ENCODE measurements around the gene TMEM44. TPM values are rescaled to one million over a fixed set of nuclear protein-coding genes. Genes with fewer than 3 reads are reported as not detected.
A peak's percentile ranks its signal among the peaks of the same experiment; 100 is the strongest.

Gene TMEM44
- total RNA-seq, 1 donor from 2014 or later: 35.3 TPM

DNA sequence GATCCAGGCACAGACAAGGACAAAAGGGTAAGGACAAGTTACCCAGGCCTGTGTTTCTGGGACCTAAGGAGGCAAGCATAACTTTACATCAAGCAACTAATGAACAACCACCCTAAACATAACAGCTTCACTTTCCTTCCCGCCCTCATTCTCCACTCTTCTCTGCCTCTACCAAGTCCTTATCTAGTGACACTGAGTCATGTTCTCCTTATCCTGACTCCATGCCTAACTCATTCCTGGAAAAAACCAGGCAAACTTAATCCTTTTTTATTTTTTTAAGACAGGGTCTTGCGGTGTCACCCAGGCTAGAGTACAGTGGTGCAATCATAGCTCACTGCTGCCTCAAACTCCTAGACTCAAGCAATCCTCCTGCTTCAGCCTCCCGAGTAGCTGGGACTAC is 44.5 kb downstream of the TMEM44 start:
- peaks cover 9% of the 10 kb centered on the region for H3K27me3 Mint-ChIP-seq (ENCODE audit: unreplicated experiment)
- no peak overlapping the region for H3K27ac Mint-ChIP-seq (ENCODE audit: unreplicated experiment)
- TF ChIP-seq CTCF (IDR thresholded peaks at IDR 0.05; ENCODE audit: partially characterized antibody, unreplicated experiment): no peak
- peaks cover 3% of the 10 kb centered on the region for H3K4me1 Mint-ChIP-seq (ENCODE audit: low read depth, unreplicated experiment)
- H3K4me3 Mint-ChIP-seq (ENCODE audit: unreplicated experiment): no peak overlapping the region
- H3K36me3 Mint-ChIP-seq (ENCODE audit: unreplicated experiment): no peaks in the 10 kb centered on the region
- peaks cover 4% of the 10 kb centered on the region for H3K9me3 Mint-ChIP-seq (ENCODE audit: unreplicated experiment)
- no peak for DNase-seq

DNA sequence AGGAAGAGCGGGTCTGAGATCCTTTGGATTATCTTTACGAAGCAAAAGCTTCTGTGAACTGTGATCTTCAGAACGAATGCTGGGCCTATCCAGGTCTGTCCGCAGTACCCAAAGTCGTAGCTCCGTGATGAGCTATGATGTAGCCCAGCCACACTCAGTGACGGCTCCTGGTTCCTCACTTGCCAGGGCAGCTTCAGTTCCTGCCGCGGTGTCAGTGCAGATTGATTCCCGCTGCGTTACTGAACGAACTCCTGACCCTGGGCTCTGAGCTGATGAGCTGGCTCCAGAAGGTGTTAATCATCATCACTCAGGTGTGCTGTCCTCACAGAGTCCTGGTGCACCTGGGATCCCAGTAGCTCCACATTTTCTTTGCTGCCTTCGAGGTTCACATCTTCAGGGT is 45.0 kb downstream of the TMEM44 start:
- Mint-ChIP-seq H3K36me3 (ENCODE audit: unreplicated experiment) (no peaks in the 10 kb centered on the region), H3K27me3 (ENCODE audit: unreplicated experiment) (peaks cover 9% of the 10 kb centered on the region), H3K27ac (ENCODE audit: unreplicated experiment) (no peak overlapping the region), H3K9me3 (ENCODE audit: unreplicated experiment) (peaks cover 4% of the 10 kb centered on the region), H3K4me1 (ENCODE audit: low read depth, unreplicated experiment) (peaks cover 3% of the 10 kb centered on the region), H3K4me3 (ENCODE audit: unreplicated experiment) (no peak overlapping the region)
- DNase-seq: no peak
- TF ChIP-seq CTCF (IDR thresholded peaks at IDR 0.05; ENCODE audit: partially characterized antibody, unreplicated experiment): no peak

DNA sequence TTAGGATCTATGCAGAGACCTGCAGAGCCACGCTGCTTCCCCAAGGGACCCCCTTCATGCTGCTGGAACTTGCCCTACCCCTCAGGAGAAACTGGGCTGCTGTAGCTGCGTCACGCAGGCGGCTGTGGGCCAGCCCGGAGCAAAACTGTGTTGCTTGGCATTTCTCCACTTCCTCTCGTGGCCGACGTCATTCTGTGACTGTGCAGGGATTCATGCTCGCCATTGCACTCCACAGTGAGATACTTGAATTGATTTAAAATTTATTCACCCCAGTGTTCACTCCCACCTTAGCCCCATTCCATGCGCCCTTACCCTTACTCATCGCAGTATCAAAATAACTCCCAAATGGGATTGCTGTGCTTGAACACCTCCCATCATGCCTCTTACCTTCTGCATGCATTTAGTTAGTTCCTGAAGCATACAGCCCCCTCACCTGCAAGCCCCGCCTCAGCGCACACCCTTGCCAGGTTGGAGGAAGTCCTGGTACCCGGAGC is 45.7 kb downstream of the TMEM44 start:
- Mint-ChIP-seq H3K27me3 (ENCODE audit: unreplicated experiment) (peaks cover 9% of the 10 kb centered on the region), H3K4me3 (ENCODE audit: unreplicated experiment) (no peak overlapping the region), H3K36me3 (ENCODE audit: unreplicated experiment) (no peaks in the 10 kb centered on the region), H3K27ac (ENCODE audit: unreplicated experiment) (peak overlapping the region; percentile 5), H3K9me3 (ENCODE audit: unreplicated experiment) (peaks cover 4% of the 10 kb centered on the region), H3K4me1 (ENCODE audit: low read depth, unreplicated experiment) (peaks cover 3% of the 10 kb centered on the region)
- TF ChIP-seq CTCF (IDR thresholded peaks at IDR 0.05; ENCODE audit: partially characterized antibody, unreplicated experiment): no peak
- no peak for DNase-seq

- DNase-seq: no peak
- H3K9me3 Mint-ChIP-seq (ENCODE audit: unreplicated experiment): peaks cover 4% of the 10 kb centered on the region
- peak overlapping the region; percentile 13 for H3K27ac Mint-ChIP-seq (ENCODE audit: unreplicated experiment)
- H3K27me3 Mint-ChIP-seq (ENCODE audit: unreplicated experiment): peaks cover 11% of the 10 kb centered on the region
- peaks cover 3% of the 10 kb centered on the region for H3K4me1 Mint-ChIP-seq (ENCODE audit: low read depth, unreplicated experiment)
- TF ChIP-seq CTCF (IDR thresholded peaks at IDR 0.05; ENCODE audit: partially characterized antibody, unreplicated experiment): no peak
- H3K36me3 Mint-ChIP-seq (ENCODE audit: unreplicated experiment): no peaks in the 10 kb centered on the region
- peak overlapping the region; percentile 1 for H3K4me3 Mint-ChIP-seq (ENCODE audit: unreplicated experiment)
Measured at GRCh38 chr3:194586836-194587235, 46.4 kb downstream of the TMEM44 start.

- TF ChIP-seq CTCF (IDR thresholded peaks at IDR 0.05; ENCODE audit: partially characterized antibody, unreplicated experiment): no peak
- peaks cover 11% of the 10 kb centered on the region for H3K27me3 Mint-ChIP-seq (ENCODE audit: unreplicated experiment)
- H3K9me3 Mint-ChIP-seq (ENCODE audit: unreplicated experiment): peaks cover 4% of the 10 kb centered on the region
- H3K4me1 Mint-ChIP-seq (ENCODE audit: low read depth, unreplicated experiment): peaks cover 3% of the 10 kb centered on the region
- no peaks in the 10 kb centered on the region for H3K36me3 Mint-ChIP-seq (ENCODE audit: unreplicated experiment)
- H3K4me3 Mint-ChIP-seq (ENCODE audit: unreplicated experiment): no peak overlapping the region
- DNase-seq: no peak
- no peak overlapping the region for H3K27ac Mint-ChIP-seq (ENCODE audit: unreplicated experiment)
Measured at GRCh38 chr3:194585880-194586281, 47.3 kb downstream of the TMEM44 start.
